Thyroid gland (tissue), 4 donors: Measurements from ENCODE around the gene INPP5D.

Experiments
- CTCF ChIP-seq, 6 experiments: fragments of 200-600 bp in 3 of 6; fragments of 450-650 bp in 3 of 6; sonication (generic) in 3 of 6; IDR thresholded peaks; one replicate each; pipeline ENCODE4 v1.5.1; 2016 to 2019; ENCODE audit warnings: antibody characterized with exemption in 6 of 6, mild to moderate bottlenecking in 2 of 6, inconsistent platforms in 1 of 6, moderate library complexity in 1 of 6
- POLR2A ChIP-seq, 2 donors: fragments of 450-650 bp; IDR thresholded peaks; one replicate each; pipeline ENCODE4 v1.6.1; 2017; ENCODE audit warnings: antibody characterized with exemption in 2 of 2, mild to moderate bottlenecking in 2 of 2, moderate library complexity in 1 of 2

DNA sequence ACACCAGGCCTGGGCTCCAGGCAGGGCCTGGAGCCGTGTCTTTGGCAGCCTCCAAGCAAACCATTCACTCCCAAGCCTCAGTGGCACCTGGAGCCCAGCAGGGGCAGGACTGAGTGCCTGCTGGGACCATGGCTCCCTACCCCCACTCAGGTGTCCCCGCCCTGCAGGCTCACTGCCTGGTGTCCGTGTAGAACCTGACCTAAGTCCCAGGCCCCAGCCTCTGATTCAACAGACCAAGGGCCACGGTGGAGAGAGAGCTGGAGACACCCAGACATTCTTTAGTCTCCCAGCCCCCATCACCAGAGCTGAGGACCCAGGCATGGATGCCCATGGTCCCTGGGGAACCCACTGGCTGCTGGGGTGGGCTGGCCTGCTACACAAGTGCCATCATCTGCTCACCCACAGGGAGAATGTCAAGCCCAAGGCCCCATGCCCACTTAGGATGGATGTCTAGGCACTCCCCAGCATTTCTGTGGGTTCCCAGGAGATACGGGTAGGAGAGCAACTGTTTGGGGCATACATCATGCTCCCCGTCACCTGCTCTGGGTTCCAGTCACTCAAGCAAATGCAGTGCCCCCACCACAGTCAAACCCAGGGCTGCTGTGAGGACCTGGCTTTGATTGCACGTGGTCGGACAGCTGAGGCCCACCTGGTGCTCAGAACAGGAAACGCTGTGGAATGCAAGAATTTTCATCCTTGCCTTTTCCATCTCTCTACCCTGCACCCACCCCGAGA is 148.4 kb downstream of the INPP5D start:
- TF ChIP-seq CTCF (IDR thresholded peaks at IDR 0.05): no peak
- TF ChIP-seq POLR2A (IDR thresholded peaks at IDR 0.05): no peak
